ENCODE results near the gene PPFIBP2. TPM values are rescaled to one million over a fixed set of nuclear protein-coding genes. Genes with fewer than 3 reads are reported as not detected.
"Not testable (repeated sequence)": the region's sequence is repeated elsewhere in the genome, so short reads cannot be mapped to it uniquely, and the experiment has no call there.

Gene PPFIBP2
- total RNA-seq, 2 donors from 2014 or later = 27.5 to 30.6 TPM

- Mint-ChIP-seq H3K27ac (no peak overlapping the region), H3K4me3 (no peak overlapping the region), H3K4me1 (ENCODE audit: low read depth) (peaks cover 6% of the 10 kb centered on the region), H3K27me3 (ENCODE audit: low read depth) (no peaks in the 10 kb centered on the region), H3K36me3 (ENCODE audit: insufficient read depth in 2 of 2) (peaks cover 0 to 2% of the 10 kb centered on the region in 2 donors), H3K9me3 (no peaks in the 10 kb centered on the region)
- peak; percentile 23 to 46 for ATAC-seq (replicated peaks in 1 of 2)
- DNase-seq = no peak
These were observed 143.7 kb downstream of the PPFIBP2 start for GRCh38 chr11:7657306-7658025.

GRCh38 chr11:7663531-7663930 lies 149.7 kb downstream of the PPFIBP2 start:
- not testable (repeated sequence) for H3K4me3 Mint-ChIP-seq; H3K9me3 Mint-ChIP-seq; H3K27me3 Mint-ChIP-seq (ENCODE audit: low read depth); H3K27ac Mint-ChIP-seq; H3K36me3 Mint-ChIP-seq (ENCODE audit: insufficient read depth in 2 of 2); ATAC-seq (replicated peaks in 1 of 2); DNase-seq
- H3K4me1 Mint-ChIP-seq (ENCODE audit: low read depth) = peaks cover 11% of the 10 kb centered on the region

GRCh38 chr11:7664867-7665266 lies 151.1 kb downstream of the PPFIBP2 start:
- ATAC-seq (replicated peaks in 1 of 2) (no peak), DNase-seq (no peak)
- no peak overlapping the region for H3K27ac Mint-ChIP-seq
- no peaks in the 10 kb centered on the region for H3K27me3 Mint-ChIP-seq (ENCODE audit: low read depth)
- H3K4me3 Mint-ChIP-seq = no peak overlapping the region
- no peaks in the 10 kb centered on the region for H3K9me3 Mint-ChIP-seq
- H3K36me3 Mint-ChIP-seq (ENCODE audit: insufficient read depth in 2 of 2) = peaks cover 0 to 1% of the 10 kb centered on the region in 2 donors
- H3K4me1 Mint-ChIP-seq (ENCODE audit: low read depth) = peaks cover 18% of the 10 kb centered on the region

GRCh38 chr11:7665473-7666291 lies 151.9 kb downstream of the PPFIBP2 start:
- Mint-ChIP-seq H3K36me3 (ENCODE audit: insufficient read depth in 2 of 2) (peaks cover 0 to 1% of the 10 kb centered on the region in 2 donors), H3K4me3 (no peak overlapping the region), H3K4me1 (ENCODE audit: low read depth) (peaks cover 22% of the 10 kb centered on the region), H3K27ac (no peak overlapping the region), H3K27me3 (ENCODE audit: low read depth) (no peaks in the 10 kb centered on the region), H3K9me3 (no peaks in the 10 kb centered on the region)
- peak; percentile 93 to 94 for ATAC-seq (replicated peaks in 1 of 2)
- peak; percentile 78 to 85 for DNase-seq

GRCh38 chr11:7666292-7666866 lies 152.6 kb downstream of the PPFIBP2 start:
- H3K27me3 Mint-ChIP-seq (ENCODE audit: low read depth) = no peaks in the 10 kb centered on the region
- ATAC-seq (replicated peaks in 1 of 2) (no peak), DNase-seq (no peak)
- no peak overlapping the region for H3K27ac Mint-ChIP-seq
- H3K4me1 Mint-ChIP-seq (ENCODE audit: low read depth) = peaks cover 29% of the 10 kb centered on the region
- peaks cover 0 to 1% of the 10 kb centered on the region in 2 donors for H3K36me3 Mint-ChIP-seq (ENCODE audit: insufficient read depth in 2 of 2)
- no peaks in the 10 kb centered on the region for H3K9me3 Mint-ChIP-seq
- no peak overlapping the region for H3K4me3 Mint-ChIP-seq

- H3K9me3 Mint-ChIP-seq = no peaks in the 10 kb centered on the region
- no peak overlapping the region for H3K4me3 Mint-ChIP-seq
- DNase-seq (no peak), ATAC-seq (replicated peaks in 1 of 2) (no peak)
- no peak overlapping the region for H3K27ac Mint-ChIP-seq
- peaks cover 40% of the 10 kb centered on the region for H3K4me1 Mint-ChIP-seq (ENCODE audit: low read depth)
- H3K36me3 Mint-ChIP-seq (ENCODE audit: insufficient read depth in 2 of 2) = peaks cover 0 to 1% of the 10 kb centered on the region in 2 donors
- peaks cover under 1% of the 10 kb centered on the region for H3K27me3 Mint-ChIP-seq (ENCODE audit: low read depth)
These were observed 153.7 kb downstream of the PPFIBP2 start for GRCh38 chr11:7667460-7667859.

- DNase-seq = no peak
- H3K36me3 Mint-ChIP-seq (ENCODE audit: insufficient read depth in 2 of 2) = peaks cover 0 to 1% of the 10 kb centered on the region in 2 donors
These were observed 154.7 kb downstream of the PPFIBP2 start for GRCh38 chr11:7668464-7668863.

GRCh38 chr11:7668911-7669310 lies 155.1 kb downstream of the PPFIBP2 start:
- H3K36me3 Mint-ChIP-seq (ENCODE audit: insufficient read depth in 2 of 2) = peaks cover 0 to 1% of the 10 kb centered on the region in 2 donors
- ATAC-seq (replicated peaks in 1 of 2) = no peak

More at GRCh38 chr11:7668464-7668863, 154.7 kb downstream of the PPFIBP2 start:
- Mint-ChIP-seq H3K27me3 (ENCODE audit: low read depth) (peaks cover 6% of the 10 kb centered on the region), H3K27ac (no peak overlapping the region), H3K9me3 (no peaks in the 10 kb centered on the region), H3K4me1 (ENCODE audit: low read depth) (peaks cover 45% of the 10 kb centered on the region), H3K4me3 (no peak overlapping the region)
- no peak for ATAC-seq (replicated peaks in 1 of 2)

GRCh38 chr11:7670641-7671040 lies 156.8 kb downstream of the PPFIBP2 start:
- Mint-ChIP-seq H3K4me1 (ENCODE audit: low read depth) (peaks cover 51% of the 10 kb centered on the region), H3K36me3 (ENCODE audit: insufficient read depth in 2 of 2) (no peaks in the 10 kb centered on the region), H3K27ac (no peak overlapping the region), H3K9me3 (no peaks in the 10 kb centered on the region), H3K4me3 (peak overlapping the region in 1 of 2 donors; percentile 37), H3K27me3 (ENCODE audit: low read depth) (peaks cover 23% of the 10 kb centered on the region)
- DNase-seq (no peak), ATAC-seq (replicated peaks in 1 of 2) (peak in 1 of 2 donors; percentile 24)

More at GRCh38 chr11:7668911-7669310, 155.1 kb downstream of the PPFIBP2 start:
- no peak overlapping the region for H3K27ac Mint-ChIP-seq
- DNase-seq = no peak
- no peak overlapping the region for H3K4me3 Mint-ChIP-seq
- peaks cover 6% of the 10 kb centered on the region for H3K27me3 Mint-ChIP-seq (ENCODE audit: low read depth)
- H3K4me1 Mint-ChIP-seq (ENCODE audit: low read depth) = peaks cover 46% of the 10 kb centered on the region
- no peaks in the 10 kb centered on the region for H3K9me3 Mint-ChIP-seq

GRCh38 chr11:7671347-7672215 lies 157.8 kb downstream of the PPFIBP2 start:
- Mint-ChIP-seq H3K36me3 (ENCODE audit: insufficient read depth in 2 of 2) (no peaks in the 10 kb centered on the region), H3K4me3 (peak overlapping the region; percentile 34 to 79), H3K27me3 (ENCODE audit: low read depth) (peaks cover 32% of the 10 kb centered on the region), H3K4me1 (ENCODE audit: low read depth) (peaks cover 47% of the 10 kb centered on the region), H3K9me3 (no peaks in the 10 kb centered on the region), H3K27ac (no peak overlapping the region)
- DNase-seq = peak; percentile 41 to 64
- peak; percentile 69 to 73 for ATAC-seq (replicated peaks in 1 of 2)

- ATAC-seq (replicated peaks in 1 of 2) (peak in 1 of 2 donors; percentile 2), DNase-seq (no peak)
- Mint-ChIP-seq H3K9me3 (no peaks in the 10 kb centered on the region), H3K4me3 (peak overlapping the region; percentile 71 to 79), H3K27ac (peak overlapping the region; percentile 26), H3K4me1 (ENCODE audit: low read depth) (peaks cover 49% of the 10 kb centered on the region), H3K27me3 (ENCODE audit: low read depth) (peaks cover 39% of the 10 kb centered on the region), H3K36me3 (ENCODE audit: insufficient read depth in 2 of 2) (no peaks in the 10 kb centered on the region)
These were observed 158.6 kb downstream of the PPFIBP2 start for GRCh38 chr11:7672276-7672959.

Data from activated T-cell treated with anti-CD3 and anti-CD28 coated beads, Interleukin-2, amount 50 U/mL, for 72 hours (primary cell).